ENCODE data around the gene LMBR1.
"Not testable (repeated sequence)": the region's sequence is repeated elsewhere in the genome, so short reads cannot be mapped to it uniquely, and the experiment has no call there.

Gene LMBR1

DNA sequence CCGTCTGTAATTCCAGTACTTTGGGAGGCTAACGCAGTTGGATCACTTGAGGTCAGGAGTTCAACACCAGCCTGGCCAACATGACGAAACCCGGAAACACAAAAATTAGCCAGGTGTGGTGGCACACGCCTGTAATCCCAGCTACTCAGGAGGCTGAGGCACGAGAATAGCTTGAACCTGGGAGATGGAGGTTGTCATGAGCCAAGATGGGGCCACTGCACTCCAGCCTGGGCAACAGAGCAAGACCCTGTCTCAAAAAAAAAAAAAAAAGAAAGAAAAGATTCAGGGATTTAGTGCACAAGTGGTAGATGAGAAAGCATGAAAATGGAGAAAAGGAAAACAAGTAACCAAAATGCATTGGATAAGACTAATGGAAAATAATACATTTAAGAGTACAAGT, 49.4 kb downstream of the LMBR1 start:
- not testable (repeated sequence) for DNase-seq

GRCh38 chr7:156843157-156843556, 49.8 kb downstream of the LMBR1 start:
- no peak for DNase-seq

DNA sequence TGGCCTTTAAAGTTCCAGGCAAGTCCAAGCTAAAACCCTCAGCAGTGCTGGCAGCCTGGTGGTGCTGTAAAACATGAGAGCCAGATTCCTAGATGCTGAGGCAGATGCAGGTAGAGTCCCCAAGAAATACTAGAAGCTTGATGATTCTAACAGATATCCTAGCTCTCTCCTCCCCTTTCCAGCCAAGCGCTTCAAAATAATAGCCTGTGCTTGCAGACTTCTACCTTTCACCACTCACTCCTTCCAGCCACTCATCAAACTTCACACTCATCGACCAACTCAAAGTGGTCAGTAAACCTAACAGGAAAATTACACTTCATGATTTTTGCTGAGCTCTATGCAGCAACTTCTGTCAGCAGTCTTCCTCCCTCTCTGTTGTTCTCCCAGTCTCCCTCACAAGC, 50.2 kb downstream of the LMBR1 start:
- DNase-seq: no peak

DNA sequence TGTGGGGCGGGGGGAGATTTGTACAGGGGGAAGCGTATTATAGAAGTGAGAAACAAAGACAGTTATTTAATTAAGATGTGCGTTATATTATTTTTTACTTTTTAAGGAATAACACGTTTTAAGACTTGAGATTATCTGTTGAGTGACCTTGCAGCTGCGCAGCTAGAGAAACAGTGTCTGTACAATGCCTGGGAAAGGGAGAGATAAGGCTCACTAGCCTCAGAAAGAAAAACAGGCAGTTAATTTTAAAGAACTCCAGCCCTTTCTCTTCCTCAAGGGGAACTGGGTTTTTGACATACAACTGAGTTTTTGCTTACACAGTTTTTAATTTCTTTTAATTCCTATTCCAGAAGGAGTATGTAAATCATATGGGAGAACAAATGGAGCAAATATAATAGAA, 50.7 kb downstream of the LMBR1 start:
- no peak for DNase-seq

DNA sequence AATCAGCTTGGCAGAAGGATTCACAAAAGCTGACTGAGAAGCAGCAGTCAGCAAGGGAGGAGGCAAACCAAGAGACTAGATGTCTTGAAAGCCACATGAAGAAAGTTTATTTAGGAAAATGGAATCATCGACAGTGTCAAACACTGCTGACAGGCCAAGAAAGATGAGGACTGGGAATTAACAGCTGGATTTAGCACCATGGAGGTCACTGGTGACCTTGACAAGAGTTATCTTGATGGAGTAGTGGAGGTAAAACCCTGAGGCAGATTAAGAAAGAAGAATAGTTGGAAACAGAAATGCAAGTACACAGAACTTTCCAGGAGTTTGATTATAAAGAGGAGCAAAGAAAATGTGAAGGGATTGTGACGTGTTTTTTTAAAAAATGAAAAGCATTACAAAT, 51.5 kb downstream of the LMBR1 start:
- DNase-seq: no peak

DNA sequence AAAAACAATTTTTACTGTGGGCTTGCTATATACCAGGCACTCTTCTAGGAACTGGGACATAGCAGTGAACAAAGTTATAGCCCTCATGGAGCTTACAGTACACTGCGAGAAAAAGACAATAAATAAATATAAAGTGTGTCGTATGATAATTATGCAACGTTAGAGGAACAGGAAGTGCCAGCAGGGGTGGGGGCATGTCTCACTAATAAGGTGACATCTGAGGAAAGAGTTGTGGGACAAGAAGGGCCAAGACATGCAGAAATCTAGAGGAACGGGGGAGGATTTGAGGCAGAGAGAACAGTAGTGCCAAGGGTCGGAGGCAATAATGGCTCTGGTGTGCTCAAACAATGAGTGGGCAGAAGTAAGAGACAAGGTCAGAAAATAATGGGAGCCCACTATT, 52.8 kb downstream of the LMBR1 start:
- no peak for DNase-seq

GRCh38 chr7:156836443-156836842, 56.5 kb downstream of the LMBR1 start:
- no peak for DNase-seq

GRCh38 chr7:156834462-156834861, 58.5 kb downstream of the LMBR1 start:
- no peak for DNase-seq

GRCh38 chr7:156833312-156833711, 59.7 kb downstream of the LMBR1 start:
- no peak for DNase-seq

GRCh38 chr7:156832195-156832877, 60.6 kb downstream of the LMBR1 start:
- no peak for DNase-seq

DNA sequence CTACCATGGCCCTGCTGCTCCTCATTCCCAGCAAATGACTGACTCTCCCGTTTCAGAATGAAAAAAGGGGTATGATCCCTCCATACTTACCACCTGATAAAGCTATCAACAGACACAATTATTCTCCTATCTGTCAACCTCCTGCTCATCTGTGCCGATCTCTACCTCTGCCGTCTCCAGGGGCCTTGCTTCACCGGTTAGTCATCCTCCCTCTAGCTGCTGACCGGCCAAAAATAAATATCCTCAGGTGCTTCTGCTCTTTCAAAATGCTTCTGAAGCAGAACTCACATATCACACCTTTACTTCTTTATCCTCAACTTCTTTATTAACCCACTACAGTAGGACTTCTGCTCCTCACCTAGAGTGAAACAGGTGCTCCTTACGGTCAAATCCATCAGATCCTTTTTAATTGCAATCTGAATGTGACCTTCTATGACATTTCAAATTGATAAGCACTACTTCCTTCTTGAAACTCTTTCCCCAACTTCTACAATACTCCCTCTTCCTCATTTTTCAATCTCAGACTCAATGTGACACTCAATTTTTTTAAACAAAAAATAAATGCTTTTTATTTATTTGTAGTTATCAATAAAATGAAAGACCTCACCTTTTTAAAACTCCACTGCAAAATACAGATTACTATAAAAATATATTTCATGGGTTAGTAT, 63.2 kb downstream of the LMBR1 start:
- no peak for DNase-seq

GRCh38 chr7:156827587-156828203, 65.3 kb downstream of the LMBR1 start:
- DNase-seq: peak; percentile 6

GRCh38 chr7:156823435-156823834, 69.5 kb downstream of the LMBR1 start:
- no peak for DNase-seq

DNA sequence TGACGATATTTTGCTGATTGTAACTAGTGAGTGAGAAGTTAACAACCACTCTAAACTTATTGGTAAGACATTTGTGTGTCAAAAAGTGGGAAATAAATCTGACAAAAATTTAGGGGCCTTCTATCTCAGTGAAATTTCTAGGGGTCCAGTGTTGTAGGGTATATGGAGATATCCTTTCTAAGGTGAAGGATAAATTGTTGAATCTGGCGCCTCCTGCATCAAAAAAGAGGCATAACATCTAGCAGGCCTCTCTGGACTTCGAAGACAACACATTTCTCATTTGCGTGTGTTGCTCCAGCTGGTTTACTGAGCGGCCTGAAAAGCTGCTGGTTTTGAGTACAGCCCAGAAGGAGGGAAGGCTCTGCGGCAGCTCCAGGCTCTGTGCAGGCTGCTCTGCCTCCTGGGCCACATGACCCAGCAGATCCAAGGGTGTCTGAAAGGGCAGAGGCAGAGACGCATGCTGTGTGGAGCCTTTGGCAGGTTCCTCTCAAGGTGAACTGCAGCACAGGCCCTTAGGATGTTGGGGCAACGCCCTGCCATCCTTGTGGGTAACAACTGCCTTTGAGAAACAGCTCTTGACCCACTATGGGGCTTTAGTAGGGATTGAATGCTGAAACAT, 72.4 kb downstream of the LMBR1 start:
- DNase-seq: no peak

DNA sequence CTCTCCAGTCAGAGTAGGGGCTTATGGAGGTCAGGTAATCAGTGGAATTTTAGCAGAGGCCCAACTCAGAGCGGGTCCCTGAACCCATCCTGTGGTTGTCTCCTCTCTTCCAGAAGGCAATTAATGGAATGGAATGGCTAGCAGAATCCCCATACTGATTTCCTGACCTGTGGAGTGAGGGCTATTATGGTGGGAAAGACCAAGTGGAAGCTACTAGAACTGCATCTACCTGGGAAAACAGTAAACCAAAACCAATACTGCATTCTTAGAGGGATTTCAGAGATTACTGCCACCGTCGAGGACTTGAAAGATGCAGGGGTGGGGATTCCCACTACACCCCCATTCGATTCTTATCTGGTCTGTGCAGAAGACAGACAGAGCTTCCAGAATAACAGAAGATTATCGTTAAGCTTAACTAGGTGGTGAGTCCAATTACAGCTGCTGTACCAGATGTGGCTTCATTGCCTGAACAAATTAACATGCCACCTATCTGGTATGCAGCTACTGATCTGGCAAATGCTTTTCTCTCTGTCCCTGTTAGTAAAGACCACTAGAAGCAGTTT, 73.2 kb downstream of the LMBR1 start:
- no peak for DNase-seq

GRCh38 chr7:156818133-156818532, 74.8 kb downstream of the LMBR1 start:
- no peak for DNase-seq

DNA sequence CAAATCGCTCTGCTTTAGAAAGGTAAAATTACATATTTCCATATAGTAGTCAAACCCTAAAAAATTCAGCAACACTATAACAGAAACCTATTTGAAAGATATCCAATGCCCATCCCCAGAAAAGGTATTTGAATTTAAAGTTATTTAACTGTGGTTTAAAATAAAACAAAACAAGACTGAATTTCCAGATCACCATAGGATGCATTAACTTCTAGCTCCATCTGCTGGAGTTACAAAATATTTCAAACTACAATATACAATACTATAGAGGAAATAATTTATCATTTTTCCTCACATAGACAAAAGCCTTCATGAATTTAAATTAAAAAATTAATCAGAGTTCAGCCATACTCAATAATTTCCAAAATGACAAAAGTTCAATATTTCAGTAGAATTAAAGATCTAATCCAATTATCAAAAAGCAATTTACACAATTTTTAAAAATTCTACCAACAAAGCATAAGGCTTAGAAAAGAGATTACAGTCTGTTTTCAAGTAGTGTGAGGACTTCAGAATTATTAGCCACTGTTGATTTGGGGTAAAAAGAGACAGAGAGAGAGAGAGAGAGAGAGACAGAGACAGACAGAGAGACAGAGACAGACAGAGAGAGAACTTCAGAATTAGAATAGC, 75.9 kb downstream of the LMBR1 start:
- peak; percentile 14 for DNase-seq

DNA sequence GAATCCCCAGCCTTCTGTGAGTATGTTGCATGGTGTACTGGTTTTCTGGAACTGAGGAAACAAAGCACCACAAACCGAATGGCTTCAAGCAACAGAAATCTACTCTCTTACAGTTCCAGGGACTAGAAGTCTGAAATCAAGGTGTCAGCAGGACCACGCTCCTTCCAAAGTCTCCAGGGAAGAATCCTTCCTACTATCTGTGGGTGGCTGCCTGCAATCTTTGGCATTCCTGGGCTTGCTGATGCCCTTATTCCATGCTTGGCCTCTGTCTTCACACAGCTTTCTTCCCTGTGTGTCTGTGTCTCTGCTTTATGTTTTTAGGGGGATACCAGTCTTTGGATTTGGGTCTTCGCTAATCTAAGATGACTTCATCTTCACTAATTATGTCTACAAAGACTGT, 81.3 kb downstream of the LMBR1 start:
- DNase-seq: no peak

DNA sequence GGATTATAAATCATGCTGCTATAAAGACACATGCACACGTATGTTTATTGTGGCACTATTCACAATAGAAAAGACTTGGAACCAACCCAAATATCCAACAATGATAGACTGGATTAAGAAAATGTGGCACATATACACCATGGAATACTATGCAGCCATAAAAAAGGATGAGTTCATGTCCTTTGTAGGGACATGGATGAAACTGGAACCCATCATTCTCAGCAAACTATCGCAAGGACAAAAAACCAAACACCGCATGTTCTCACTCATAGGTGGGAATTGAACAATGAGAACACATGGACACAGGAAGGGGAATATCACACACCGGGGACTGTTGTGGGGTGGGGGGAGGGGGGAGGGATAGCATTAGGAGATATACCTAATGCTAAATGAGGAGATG, 89.3 kb downstream of the LMBR1 start:
- DNase-seq: not testable (repeated sequence)

DNA sequence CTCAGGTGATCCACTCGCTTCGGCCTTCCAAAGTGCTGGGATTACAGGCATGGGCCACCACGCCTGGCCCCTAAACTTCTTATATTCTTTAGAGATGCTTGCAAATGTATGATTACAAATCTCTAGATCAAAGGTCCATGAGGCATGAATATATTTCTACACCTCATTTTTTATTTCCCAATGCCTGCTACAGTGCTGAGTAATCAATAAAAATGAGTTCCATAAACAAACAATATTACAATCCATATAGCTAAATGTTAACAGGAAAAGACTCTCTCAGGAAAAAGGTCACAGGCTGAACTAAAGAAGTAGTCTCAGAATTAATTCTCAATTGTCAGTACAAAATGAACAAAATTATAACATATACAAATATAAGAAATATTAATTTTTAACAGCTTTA, 90.8 kb downstream of the LMBR1 start:
- DNase-seq: no peak

DNA sequence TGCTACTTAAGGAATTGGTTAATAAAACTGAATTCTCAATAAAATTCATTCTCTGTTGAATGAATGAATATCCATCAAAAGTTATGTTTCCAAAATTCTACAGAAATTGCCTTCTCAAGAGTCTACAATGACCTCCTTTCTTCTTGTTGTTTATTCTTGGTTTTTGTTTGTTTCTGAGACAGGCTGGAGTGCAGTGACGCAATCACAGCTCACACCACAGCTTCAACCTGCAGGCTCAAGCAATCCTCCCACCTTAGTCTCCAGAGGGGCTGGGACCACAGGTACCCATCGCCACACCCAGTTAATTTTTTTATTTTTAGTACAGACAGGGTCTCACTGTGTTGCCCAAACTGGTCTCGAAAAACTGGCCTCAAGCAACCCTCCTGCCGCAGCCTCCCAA, 97.6 kb downstream of the LMBR1 start:
- DNase-seq: no peak

DNA sequence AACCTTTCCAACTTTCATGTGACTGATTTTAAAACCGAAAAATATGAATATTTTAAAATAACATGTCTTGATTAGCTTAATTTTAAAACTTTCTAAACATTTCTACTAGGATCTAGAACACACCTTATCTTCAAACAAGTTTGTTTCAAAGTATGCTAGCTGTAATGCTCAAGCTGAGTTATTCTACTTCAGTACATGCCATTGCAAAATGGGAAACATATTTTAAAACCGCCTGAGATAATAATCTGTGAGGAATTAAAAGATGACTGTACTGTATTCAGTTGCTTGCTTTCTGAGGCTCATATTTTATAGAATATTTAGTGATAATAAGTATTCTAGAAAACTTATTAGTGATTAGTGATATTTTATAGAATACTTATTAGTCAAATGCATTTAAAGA, 99.6 kb downstream of the LMBR1 start:
- DNase-seq: no peak

DNA sequence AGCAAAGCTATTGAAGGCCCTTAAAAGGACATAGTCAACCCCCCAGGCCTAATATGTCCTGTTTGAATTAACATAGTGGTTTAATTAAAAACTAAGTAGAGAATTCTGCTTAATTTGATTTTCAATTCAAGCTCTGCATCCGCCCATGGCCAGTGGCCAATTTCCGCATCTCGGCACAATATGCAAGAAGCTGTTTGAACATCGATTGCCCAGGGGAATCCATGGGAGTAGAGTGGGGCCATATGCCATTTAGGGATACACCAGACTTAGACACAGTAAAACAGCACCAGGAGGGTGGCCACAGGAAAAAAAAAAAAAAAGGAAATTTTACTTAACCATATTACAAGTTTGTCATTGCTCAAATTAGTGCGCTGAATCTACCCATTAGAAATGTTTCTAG, 100.4 kb downstream of the LMBR1 start:
- DNase-seq: no peak

Data from amniotic stem cell (primary cell).